H4 (cell line): Measurements from ENCODE around the gene EPN2. TPM values are rescaled to one million over a fixed set of nuclear protein-coding genes. Genes with fewer than 3 reads are reported as not detected.

ENCODE experiments used
- DNase-seq: peaks from one replicate; pipeline ENCODE4 v3.0.0-alpha.2; 2015; ENCODE audit warnings: low spot score
- total RNA-seq: library from RNA; depleted of rRNA; stranded (reverse); fragments of >200 nt; shearing (Covaris generic); gene quantifications from 2 replicates; pipeline ENCODE4 v1.2.3, GENCODE V29; 2014; rRNA removed

EPN2 gene
- total RNA-seq, 1 experiment from 2014 or later = 10.0 TPM

- no peak for DNase-seq
Measured at GRCh38 chr17:19381741-19382444, 144.7 kb downstream of the EPN2 start.

GRCh38 chr17:19382531-19383444 lies 145.6 kb downstream of the EPN2 start:
- no peak for DNase-seq

GRCh38 chr17:19383681-19384470 lies 146.7 kb downstream of the EPN2 start:
- DNase-seq = no peak

- DNase-seq = peak; percentile 92
Measured at GRCh38 chr17:19384723-19385391, 147.7 kb downstream of the EPN2 start.

GRCh38 chr17:19385521-19385983 lies 148.4 kb downstream of the EPN2 start:
- DNase-seq = no peak

Other genes starting within 250 kb of the EPN2 start
- gene FAM83G, start 232.6 kb upstream of the EPN2 start, total RNA-seq = 4.4 and 5.9 TPM in 2 replicates
- 0.23 TPM in 1 of 2 replicates, not detected in the other for gene GRAP, start 190.4 kb upstream of the EPN2 start, total RNA-seq
- not detected in 2 replicates for gene GRAPL, start 109.8 kb upstream of the EPN2 start, total RNA-seq
- gene B9D1, start 125.4 kb downstream of the EPN2 start, total RNA-seq = 46.3 and 73.2 TPM in 2 replicates
- 6.2 and 31.0 TPM in 2 replicates for gene MAPK7, start 141.1 kb downstream of the EPN2 start, total RNA-seq
- gene MFAP4, start 149.8 kb downstream of the EPN2 start, total RNA-seq = 122 and 168 TPM in 2 replicates
- 0.15 and 1.4 TPM in 2 replicates for gene RNF112, start 173.9 kb downstream of the EPN2 start, total RNA-seq